Naive thymus-derived CD4-positive, alpha-beta T cell (primary cell): Measurements from ENCODE around the gene PDGFRB. TPM values are rescaled to one million over a fixed set of nuclear protein-coding genes. Genes with fewer than 3 reads are reported as not detected.

Source experiments
- ATAC-seq: fragments of 150-1000 bp; cut with Tn5 transposase; 2 replicates; pipeline ENCODE4 v1.10.0; 2021; ENCODE audit warnings: mild to moderate bottlenecking, moderate library complexity
- CTCF ChIA-PET: fragments of 350-600 bp; sonication (Branson Sonifier 250); formaldehyde crosslinking; loops from one replicate; lab custom pipeline; 2021; ENCODE audit warnings: antibody characterized with exemption; lab: Charles Lee
- POLR2A ChIA-PET: fragments of 350-600 bp; sonication (Branson Sonifier 250); formaldehyde crosslinking; loops from one replicate; lab custom pipeline; 2021; ENCODE audit warnings: antibody characterized with exemption, inconsistent platforms; lab: Charles Lee
- DNase-seq, 9 donors: peaks; one replicate each; pipeline versions ENCODE4 v3.0.0 to v3.0.0-alpha.2; 2020 to 2022; ENCODE audit warnings: mixed read lengths in 1 of 9
- H3K27ac ChIP-seq: one replicate; pipeline ENCODE4 v1.7.0; 2013; ENCODE audit warnings: mild to moderate bottlenecking, low read depth, low read length, moderate library complexity
- H3K27me3 ChIP-seq, 2 donors: one replicate each; pipeline ENCODE4 v1.7.0; 2013; ENCODE audit warnings: low read length in 2 of 2, mild to moderate bottlenecking in 2 of 2, moderate library complexity in 2 of 2; ENCODE audit not compliant: control insufficient read depth in 2 of 2, insufficient read depth in 2 of 2
- H3K36me3 ChIP-seq, 3 experiments: 1 replicate in 2 of 3; 2 replicates in 1 of 3; pipeline ENCODE4 v1.7.0; 2013; ENCODE audit warnings: low read length in 3 of 3, mild to moderate bottlenecking in 3 of 3, moderate library complexity in 1 of 3; ENCODE audit not compliant: insufficient read depth in 3 of 3, control insufficient read depth in 2 of 3
- H3K4me1 ChIP-seq, 2 donors: one replicate each; pipeline ENCODE4 v1.7.0; 2013; ENCODE audit warnings: low read length in 2 of 2, mild to moderate bottlenecking in 2 of 2, moderate library complexity in 1 of 2; ENCODE audit not compliant: control insufficient read depth in 2 of 2, insufficient read depth in 2 of 2
- H3K4me3 ChIP-seq: 2 replicates; pipeline ENCODE4 v1.7.0; 2013; ENCODE audit warnings: mild to moderate bottlenecking, low read length
- H3K9me3 ChIP-seq, 3 experiments: 1 replicate in 2 of 3; 2 replicates in 1 of 3; pipeline ENCODE4 v1.7.0; 2013; ENCODE audit warnings: low read length in 3 of 3; ENCODE audit not compliant: control insufficient read depth in 2 of 3
- H3K27ac Mint-ChIP-seq, 9 donors: one replicate each; pipeline ENCODE4 v1.8.0; 2020 to 2022; ENCODE audit warnings: mixed read lengths in 9 of 9, mild to moderate bottlenecking in 8 of 9, moderate library complexity in 5 of 9, inconsistent platforms in 2 of 9
- H3K27me3 Mint-ChIP-seq, 5 donors: one replicate each; pipeline ENCODE4 v1.8.0; 2021 to 2022; ENCODE audit warnings: mixed read lengths in 5 of 5, mild to moderate bottlenecking in 1 of 5
- H3K36me3 Mint-ChIP-seq, 5 donors: one replicate each; pipeline ENCODE4 v1.8.0; 2020 to 2022; ENCODE audit warnings: mixed read lengths in 5 of 5, mild to moderate bottlenecking in 3 of 5, inconsistent platforms in 1 of 5
- H3K4me1 Mint-ChIP-seq, 7 donors: one replicate each; pipeline ENCODE4 v1.8.0; 2020 to 2022; ENCODE audit warnings: mixed read lengths in 7 of 7, mild to moderate bottlenecking in 3 of 7, inconsistent platforms in 1 of 7
- H3K4me3 Mint-ChIP-seq, 10 donors: one replicate each; pipeline ENCODE4 v1.8.0; 2020 to 2022; ENCODE audit warnings: mild to moderate bottlenecking in 10 of 10, mixed read lengths in 10 of 10, moderate library complexity in 6 of 10, inconsistent platforms in 2 of 10
- H3K9me3 Mint-ChIP-seq, 11 donors: one replicate each; pipeline ENCODE4 v1.8.0; 2020 to 2022; ENCODE audit warnings: mixed read lengths in 11 of 11, mild to moderate bottlenecking in 4 of 11, inconsistent platforms in 1 of 11, moderate library complexity in 1 of 11
- intact Hi-C, 2 donors: fragments of 100-400 bp; cut with micrococcal nuclease; formaldehyde crosslinking; loops; one replicate each; pipeline ENCODE4 v1.15.1; 2023
- polyA plus RNA-seq, 2 donors: library from polyadenylated mRNA; unstranded; fragments of 300-500 nt; fragmentation: Illumina TruSeq; gene quantifications; one replicate each; pipeline ENCODE4 v1.2.3, GENCODE V29; 2021
- total RNA-seq, 6 experiments: library from RNA in 5 of 6; stranded (reverse) in 5 of 6; gene quantifications; 1 replicate in 5 of 6; 2 replicates in 1 of 6; pipeline ENCODE4 v1.2.3 and lab custom pipeline; 2021 to 2026

PDGFRB gene
- total and polyA plus RNA-seq, 7 experiments from 2014 or later, result 0.37 to 8.5 (median 2.9) TPM; not detected in 3

GRCh38 chr5:150172556-150172955 is 16.9 kb upstream of the PDGFRB start:
- H3K4me3 Mint-ChIP-seq, result no peak overlapping the region
- H3K27ac ChIP-seq, result no peak overlapping the region
- peaks cover 30 to 60% (median 45%) of the 10 kb centered on the region in 5 donors for H3K27me3 Mint-ChIP-seq
- H3K27ac Mint-ChIP-seq, result no peak overlapping the region
- H3K9me3 ChIP-seq, result no peaks in the 10 kb centered on the region
- no peaks in the 10 kb centered on the region for H3K9me3 Mint-ChIP-seq
- H3K27me3 ChIP-seq, result no peaks in the 10 kb centered on the region
- POLR2A ChIA-PET, result no interaction called here
- DNase-seq, result no peak
- H3K36me3 ChIP-seq, result no peaks in the 10 kb centered on the region
- no peak for ATAC-seq
- H3K4me1 Mint-ChIP-seq, result peaks cover 0 to 3% (median 0%) of the 10 kb centered on the region in 7 donors
- H3K4me3 ChIP-seq, result no peak overlapping the region
- intact Hi-C loops, result no loop called here
- no peaks in the 10 kb centered on the region for H3K36me3 Mint-ChIP-seq
- CTCF ChIA-PET, result no interaction called here
- no peaks in the 10 kb centered on the region for H3K4me1 ChIP-seq

DNA sequence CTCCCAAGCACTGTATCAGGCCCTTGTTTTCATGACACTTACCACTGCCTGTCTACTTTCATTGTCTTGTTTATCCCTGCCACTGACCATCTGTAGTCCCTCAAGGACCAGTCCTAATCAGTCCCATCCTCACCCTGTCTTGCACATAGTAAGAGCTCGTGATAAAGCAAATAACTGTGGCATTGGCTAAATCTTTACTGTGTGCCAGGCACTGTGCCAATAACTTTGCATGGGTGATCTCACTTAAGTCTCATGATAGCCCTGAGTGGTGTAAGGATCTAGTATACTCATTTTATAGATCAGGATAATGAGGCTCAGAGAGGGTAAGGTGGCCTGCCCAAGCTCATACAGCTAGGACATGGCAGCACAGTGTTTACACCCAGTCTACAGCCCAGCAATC is 16.5 kb upstream of the PDGFRB start:
- Mint-ChIP-seq H3K4me1 (peaks cover 0 to 3% (median 0%) of the 10 kb centered on the region in 7 donors), H3K27me3 (peaks cover 33 to 64% (median 48%) of the 10 kb centered on the region in 5 donors), H3K27ac (no peak overlapping the region), H3K4me3 (no peak overlapping the region), H3K9me3 (no peaks in the 10 kb centered on the region), H3K36me3 (no peaks in the 10 kb centered on the region)
- ATAC-seq (no peak), DNase-seq (no peak)
- Histone ChIP-seq H3K27me3 (no peaks in the 10 kb centered on the region), H3K4me3 (no peak overlapping the region), H3K27ac (no peak overlapping the region), H3K36me3 (no peaks in the 10 kb centered on the region), H3K9me3 (no peaks in the 10 kb centered on the region), H3K4me1 (no peaks in the 10 kb centered on the region)
- POLR2A ChIA-PET, result no interaction called here
- CTCF ChIA-PET, result no interaction called here
- intact Hi-C loops, result no loop called here

- H3K27me3 Mint-ChIP-seq, result peaks cover 54 to 72% (median 56%) of the 10 kb centered on the region in 5 donors
- H3K4me3 Mint-ChIP-seq, result no peak overlapping the region
- no peak overlapping the region for H3K27ac Mint-ChIP-seq
- DNase-seq (no peak), ATAC-seq (no peak)
- intact Hi-C loops, result no loop called here
- Histone ChIP-seq H3K9me3 (no peaks in the 10 kb centered on the region), H3K27ac (no peak overlapping the region), H3K27me3 (no peaks in the 10 kb centered on the region), H3K36me3 (no peaks in the 10 kb centered on the region), H3K4me3 (no peak overlapping the region), H3K4me1 (no peaks in the 10 kb centered on the region)
- CTCF ChIA-PET, result no interaction called here
- peaks cover 0 to 3% (median 0%) of the 10 kb centered on the region in 11 donors for H3K9me3 Mint-ChIP-seq
- no peaks in the 10 kb centered on the region for H3K36me3 Mint-ChIP-seq
- POLR2A ChIA-PET, result no interaction called here
- H3K4me1 Mint-ChIP-seq, result peaks cover 0 to 2% (median 0%) of the 10 kb centered on the region in 7 donors
Observed at GRCh38 chr5:150168864-150169263, 13.2 kb upstream of the PDGFRB start.

DNA sequence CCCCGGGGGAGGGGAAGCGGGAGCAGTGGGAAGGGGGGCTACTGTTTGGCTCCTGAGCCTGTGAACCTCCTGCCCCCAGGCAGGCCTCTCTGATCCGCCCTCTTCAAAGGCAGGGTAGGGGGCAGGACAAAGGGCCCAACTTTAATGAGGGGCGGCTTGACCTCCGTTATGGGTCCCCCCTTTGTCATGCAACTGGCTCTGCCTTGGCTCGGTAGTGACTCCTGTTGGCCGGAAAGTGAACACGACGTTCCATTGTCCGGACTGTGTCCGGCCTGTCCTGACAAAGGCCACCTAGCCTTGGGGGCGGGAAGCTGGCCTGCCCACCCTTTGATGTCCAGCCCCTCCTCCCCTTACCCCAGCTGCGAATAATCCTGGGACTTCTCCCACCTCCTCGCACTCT is 12.3 kb upstream of the PDGFRB start:
- Mint-ChIP-seq H3K4me1 (peaks cover 0 to 2% (median 0%) of the 10 kb centered on the region in 7 donors), H3K27me3 (peaks cover 48 to 63% (median 55%) of the 10 kb centered on the region in 5 donors), H3K9me3 (peaks cover 0 to 3% (median 0%) of the 10 kb centered on the region in 11 donors), H3K27ac (no peak overlapping the region), H3K36me3 (no peaks in the 10 kb centered on the region), H3K4me3 (peak overlapping the region in 1 of 10 donors; percentile 59)
- intact Hi-C loops, result no loop called here
- DNase-seq (no peak), ATAC-seq (no peak)
- POLR2A ChIA-PET, result no interaction called here
- Histone ChIP-seq H3K4me3 (no peak overlapping the region), H3K36me3 (no peaks in the 10 kb centered on the region), H3K4me1 (no peaks in the 10 kb centered on the region), H3K27ac (no peak overlapping the region), H3K27me3 (no peaks in the 10 kb centered on the region), H3K9me3 (no peaks in the 10 kb centered on the region)
- CTCF ChIA-PET, result no interaction called here

DNA sequence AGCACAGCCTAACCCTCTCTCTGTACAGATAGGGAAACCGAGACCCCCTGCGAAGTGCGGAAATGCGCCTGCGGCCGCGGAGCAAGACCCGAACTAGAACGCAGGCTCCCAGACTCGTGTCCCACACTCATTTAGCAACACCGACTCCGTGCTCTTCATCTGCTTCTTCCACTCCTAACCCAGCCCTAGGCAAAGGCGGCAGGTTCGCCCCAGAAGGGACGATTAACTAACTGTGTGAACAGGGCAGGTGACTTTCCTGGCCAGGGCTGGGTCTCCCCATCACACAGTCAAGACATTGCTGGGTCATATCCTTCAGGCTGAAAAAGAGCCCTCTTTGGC is 11.8 kb upstream of the PDGFRB start:
- ATAC-seq (no peak), DNase-seq (no peak)
- intact Hi-C loops, result no loop called here
- Histone ChIP-seq H3K9me3 (no peaks in the 10 kb centered on the region), H3K4me3 (no peak overlapping the region), H3K36me3 (no peaks in the 10 kb centered on the region), H3K27me3 (no peaks in the 10 kb centered on the region), H3K27ac (no peak overlapping the region), H3K4me1 (no peaks in the 10 kb centered on the region)
- H3K9me3 Mint-ChIP-seq, result peaks cover 0 to 3% (median 0%) of the 10 kb centered on the region in 11 donors
- peak overlapping the region in 1 of 10 donors; percentile 59 for H3K4me3 Mint-ChIP-seq
- H3K4me1 Mint-ChIP-seq, result peaks cover 0 to 2% (median 0%) of the 10 kb centered on the region in 7 donors
- no peak overlapping the region for H3K27ac Mint-ChIP-seq
- ChIA-PET CTCF (no interaction called here), POLR2A (no interaction called here)
- H3K27me3 Mint-ChIP-seq, result peaks cover 48 to 63% (median 55%) of the 10 kb centered on the region in 5 donors
- no peaks in the 10 kb centered on the region for H3K36me3 Mint-ChIP-seq

GRCh38 chr5:150166650-150167511 is 11.2 kb upstream of the PDGFRB start, which contains the start of gene CDX1:
Gene CDX1, plus strand, starts transcription at chr5:150166778. Its CDS starts 99 bp downstream, at chr5:150166877.
- H3K27me3 Mint-ChIP-seq, result peaks cover 44 to 58% (median 50%) of the 10 kb centered on the region in 5 donors
- POLR2A ChIA-PET, result no interaction called here

More at GRCh38 chr5:150166650-150167511, 11.2 kb upstream of the PDGFRB start, which contains the start of gene CDX1:
- CTCF ChIA-PET, result interaction anchor here (0.7 kb wide), 1 partner anchor 844 kb away, joined by 3 read pairs; no protein-coding TSS in a partner anchor
- no peaks in the 10 kb centered on the region for H3K36me3 ChIP-seq
- no peak within 1 kb of the TSS for H3K4me3 ChIP-seq
- Mint-ChIP-seq H3K36me3 (no peaks in the 10 kb centered on the region), H3K4me1 (no peaks in the 10 kb centered on the region), H3K27ac (no peak within 1 kb of the TSS), H3K4me3 (peak within 1 kb of the TSS in 1 of 10 donors; percentile 59), H3K9me3 (peaks cover 0 to 3% (median 0%) of the 10 kb centered on the region in 11 donors)
- no peak within 1 kb of the TSS for H3K27ac ChIP-seq
- no peaks in the 10 kb centered on the region for H3K4me1 ChIP-seq
- ATAC-seq (no peak), DNase-seq (no peak)
- intact Hi-C loops, result no loop called here
- H3K27me3 ChIP-seq, result no peaks in the 10 kb centered on the region
- H3K9me3 ChIP-seq, result no peaks in the 10 kb centered on the region
